Measurements from ENCODE around the gene LILRA2.
"Not testable (repeated sequence)": the region's sequence is repeated elsewhere in the genome, so short reads cannot be mapped to it uniquely, and the experiment has no call there.

LILRA2 gene

GRCh38 chr19:54622431-54622830 lies 48.8 kb downstream of the LILRA2 start:
- peaks cover 3% of the 10 kb centered on the region for H3K27me3 Mint-ChIP-seq (ENCODE audit: low read depth, poor library complexity)
- no peak for TF ChIP-seq CTCF (IDR thresholded peaks at IDR 0.05)
- H3K27ac Mint-ChIP-seq: no peak overlapping the region
- H3K4me1 Mint-ChIP-seq: no peaks in the 10 kb centered on the region
- H3K4me3 Mint-ChIP-seq: no peak overlapping the region
- no peaks in the 10 kb centered on the region for H3K36me3 Mint-ChIP-seq (ENCODE audit: low read depth)
- no peak for DNase-seq
- H3K9me3 Mint-ChIP-seq: peaks cover 74% of the 10 kb centered on the region

- DNase-seq; H3K27ac Mint-ChIP-seq; H3K4me3 Mint-ChIP-seq; H3K4me1 Mint-ChIP-seq; H3K36me3 Mint-ChIP-seq (ENCODE audit: low read depth); H3K27me3 Mint-ChIP-seq (ENCODE audit: low read depth, poor library complexity): not testable (repeated sequence)
- H3K9me3 Mint-ChIP-seq: peaks cover 77% of the 10 kb centered on the region
Observed at GRCh38 chr19:54624234-54624633, 50.6 kb downstream of the LILRA2 start.

- peaks cover 77% of the 10 kb centered on the region for H3K9me3 Mint-ChIP-seq
- H3K27me3 Mint-ChIP-seq (ENCODE audit: low read depth, poor library complexity); H3K4me1 Mint-ChIP-seq; DNase-seq; H3K36me3 Mint-ChIP-seq (ENCODE audit: low read depth); H3K4me3 Mint-ChIP-seq; H3K27ac Mint-ChIP-seq: not testable (repeated sequence)
Observed at GRCh38 chr19:54624934-54625730, 51.5 kb downstream of the LILRA2 start.

GRCh38 chr19:54626757-54627156 lies 53.2 kb downstream of the LILRA2 start:
- Mint-ChIP-seq H3K9me3 (peaks cover 83% of the 10 kb centered on the region), H3K4me1 (no peaks in the 10 kb centered on the region), H3K27ac (no peak overlapping the region)

GRCh38 chr19:54627912-54628311 lies 54.3 kb downstream of the LILRA2 start:
- H3K4me1 Mint-ChIP-seq; H3K27ac Mint-ChIP-seq; DNase-seq; H3K27me3 Mint-ChIP-seq (ENCODE audit: low read depth, poor library complexity); H3K4me3 Mint-ChIP-seq; H3K36me3 Mint-ChIP-seq (ENCODE audit: low read depth): not testable (repeated sequence)
- H3K9me3 Mint-ChIP-seq: peaks cover 83% of the 10 kb centered on the region

More at GRCh38 chr19:54626757-54627156, 53.2 kb downstream of the LILRA2 start:
- Mint-ChIP-seq H3K27me3 (ENCODE audit: low read depth, poor library complexity) (peaks cover 4% of the 10 kb centered on the region), H3K36me3 (ENCODE audit: low read depth) (no peaks in the 10 kb centered on the region), H3K4me3 (no peak overlapping the region)
- no peak for TF ChIP-seq CTCF (IDR thresholded peaks at IDR 0.05)
- DNase-seq: no peak

GRCh38 chr19:54630262-54630661 lies 56.7 kb downstream of the LILRA2 start, which contains the start of gene LILRB1:
LILRB1 (plus strand) TSS chr19:54630484; CDS start chr19:54631074, 590 bp downstream.
- H3K36me3 Mint-ChIP-seq (ENCODE audit: low read depth); H3K27ac Mint-ChIP-seq; H3K4me1 Mint-ChIP-seq; H3K4me3 Mint-ChIP-seq; H3K27me3 Mint-ChIP-seq (ENCODE audit: low read depth, poor library complexity); DNase-seq: not testable (repeated sequence)
- H3K9me3 Mint-ChIP-seq: peaks cover 88% of the 10 kb centered on the region

- no peaks in the 10 kb centered on the region for H3K4me1 Mint-ChIP-seq
- no peak for DNase-seq
- H3K4me3 Mint-ChIP-seq: no peak overlapping the region
- no peak for TF ChIP-seq CTCF (IDR thresholded peaks at IDR 0.05)
- H3K27me3 Mint-ChIP-seq (ENCODE audit: low read depth, poor library complexity): peaks cover 2% of the 10 kb centered on the region
- H3K36me3 Mint-ChIP-seq (ENCODE audit: low read depth): no peaks in the 10 kb centered on the region
- H3K9me3 Mint-ChIP-seq: peaks cover 87% of the 10 kb centered on the region
- no peak overlapping the region for H3K27ac Mint-ChIP-seq
Observed at GRCh38 chr19:54630782-54631181, 57.2 kb downstream of the LILRA2 start.

- not testable (repeated sequence) for H3K36me3 Mint-ChIP-seq (ENCODE audit: low read depth); DNase-seq; H3K27me3 Mint-ChIP-seq (ENCODE audit: low read depth, poor library complexity); H3K4me1 Mint-ChIP-seq; H3K4me3 Mint-ChIP-seq; H3K27ac Mint-ChIP-seq
- peaks cover 85% of the 10 kb centered on the region for H3K9me3 Mint-ChIP-seq
Observed at GRCh38 chr19:54631489-54632337, 58.1 kb downstream of the LILRA2 start.

GRCh38 chr19:54632517-54632916 lies 58.9 kb downstream of the LILRA2 start:
- H3K36me3 Mint-ChIP-seq (ENCODE audit: low read depth); H3K27me3 Mint-ChIP-seq (ENCODE audit: low read depth, poor library complexity); DNase-seq; H3K27ac Mint-ChIP-seq; H3K4me1 Mint-ChIP-seq; H3K4me3 Mint-ChIP-seq: not testable (repeated sequence)
- peaks cover 83% of the 10 kb centered on the region for H3K9me3 Mint-ChIP-seq

All from nephron progenitor cell (in vitro differentiated cells).